K562 (cell line): ENCODE results near the gene PTK6. TPM values are rescaled to one million over a fixed set of nuclear protein-coding genes. Genes with fewer than 3 reads are reported as not detected.

Source experiments
- ATAC-seq: fragments of 200-7000 bp; cut with Tn5 transposase; 3 replicates; pipeline ENCODE4 v1.9.1; 2020; ENCODE audit warnings: moderate library complexity
- BruUV-seq: library from RNA; stranded (reverse); fragments of 400-500 nt; replicated peaks from 2 replicates; lab custom pipeline; 2021; lab: Mats Ljungman, UMichigan
- CTCF ChIA-PET: fragments of 300-600 bp; formaldehyde crosslinking; extraction: SDS; loops from one replicate; lab custom pipeline; 2021; ENCODE audit warnings: low intra/inter-chr PET ratio; lab: Yijun Ruan, JAX
- POLR2A ChIA-PET: fragments of 300-600, 350-650 bp; sonication (Branson Sonifier 250); formaldehyde crosslinking; extraction: SDS; loops from one replicate; lab custom pipeline; 2021; ENCODE audit warnings: antibody characterized with exemption, inconsistent platforms; lab: Yijun Ruan, JAX
- DNase-seq, 4 experiments: peaks; one replicate each; pipeline versions ENCODE4 v3.0.0 to v3.0.0-alpha.2; 2011 to 2018; ENCODE audit warnings: low spot score in 3 of 4, mixed read lengths in 3 of 4; ENCODE audit errors: extremely low read depth in 1 of 4
- FAIRE-seq: peaks from 2 replicates; lab custom pipeline; 2011; peaks lifted over from hg19 to GRCh38; lab: Jason Lieb, UNC
- H2AFZ ChIP-seq: 2 replicates; pipeline ENCODE4 v1.6.0; 2011; ENCODE audit warnings: low read depth, low read length, control low read depth, inconsistent platforms
- H3K27ac ChIP-seq: fragments of 200-600 bp; 3 replicates; pipeline ENCODE4 v1.8.0; 2011; ENCODE audit warnings: low read depth, mild to moderate bottlenecking, control low read depth, inconsistent platforms, low read length, moderate library complexity, mixed read lengths; ENCODE audit errors: extremely low read depth
- H3K27me3 ChIP-seq, 2 experiments: fragments of 300-600 bp in 1 of 2; 2 replicates in 1 of 2; 3 replicates in 1 of 2; pipeline versions ENCODE4 v1.6.0 to v1.8.0; 2011; ENCODE audit warnings: inconsistent platforms in 2 of 2, low read length in 2 of 2, mild to moderate bottlenecking in 1 of 2, mixed read lengths in 1 of 2, moderate library complexity in 1 of 2; ENCODE audit not compliant: control insufficient read depth in 2 of 2, insufficient read depth in 2 of 2
- H3K36me3 ChIP-seq: fragments of 300-600 bp; 3 replicates; pipeline ENCODE4 v1.8.0; 2011; ENCODE audit warnings: mild to moderate bottlenecking, low read length, inconsistent platforms; ENCODE audit not compliant: control insufficient read depth, insufficient read depth
- H3K4me1 ChIP-seq, 2 experiments: fragments of 200-600 bp in 1 of 2; replicated peaks in 1 of 2; 2 replicates in 1 of 2; 3 replicates in 1 of 2; pipeline versions ENCODE4 v1.5.1 to v1.8.0; 2011; ENCODE audit warnings: inconsistent platforms in 2 of 2, low read length in 2 of 2, mild to moderate bottlenecking in 1 of 2, mixed read lengths in 1 of 2, moderate library complexity in 1 of 2; ENCODE audit not compliant: control insufficient read depth in 2 of 2, insufficient read depth in 2 of 2
- H3K4me2 ChIP-seq: 2 replicates; pipeline ENCODE4 v1.6.1; 2011; ENCODE audit warnings: low read length, control low read depth, inconsistent platforms, mixed read lengths; ENCODE audit not compliant: insufficient read depth
- H3K4me3 ChIP-seq: fragments of 200-600 bp; sonication (generic), shearing (Covaris generic); 2 replicates; pipeline ENCODE4 v1.5.1; 2016; ENCODE audit warnings: control low read depth, inconsistent platforms
- H3K79me2 ChIP-seq: fragments of 200-600 bp; 3 replicates; pipeline ENCODE4 v1.8.0; 2011; ENCODE audit warnings: low read length, inconsistent platforms; ENCODE audit not compliant: control insufficient read depth, insufficient read depth
- H3K9ac ChIP-seq, 2 experiments: 2 replicates each; pipeline versions ENCODE4 v1.6.0 to v1.6.1; 2011; ENCODE audit warnings: low read depth in 2 of 2, low read length in 2 of 2, control low read depth in 1 of 2, inconsistent platforms in 1 of 2, mild to moderate bottlenecking in 1 of 2, mixed read lengths in 1 of 2; ENCODE audit not compliant: insufficient read depth in 1 of 2
- H3K9me1 ChIP-seq: one replicate; pipeline ENCODE4 v1.6.0; 2011; ENCODE audit warnings: inconsistent platforms, mild to moderate bottlenecking, low read length, moderate library complexity; ENCODE audit not compliant: control insufficient read depth, insufficient read depth
- H3K9me3 ChIP-seq: replicated peaks from 2 replicates; pipeline ENCODE4 v1.5.1; 2011; ENCODE audit warnings: low read depth, low read length, inconsistent platforms; ENCODE audit not compliant: control insufficient read depth, insufficient read depth
- H4K20me1 ChIP-seq: replicated peaks from 2 replicates; pipeline ENCODE4 v1.6.1; 2011; ENCODE audit warnings: low read length, inconsistent platforms, mixed read lengths; ENCODE audit not compliant: control insufficient read depth, insufficient read depth
- FIP1L1 ChIP-seq: fragments of 200-400 bp; formaldehyde crosslinking; IDR thresholded peaks from 2 replicates; pipeline ENCODE4 v1.6.1; 2018; ENCODE audit warnings: mild to moderate bottlenecking, low read depth, low read length; ENCODE audit not compliant: poor library complexity, severe bottlenecking
- POLR2G ChIP-seq: fragments of 200-400 bp; formaldehyde crosslinking; IDR thresholded peaks from 2 replicates; pipeline ENCODE4 v1.6.1; 2017; ENCODE audit warnings: low read depth, mild to moderate bottlenecking, antibody characterized with exemption, low read length, moderate library complexity
- RBM14 ChIP-seq: fragments of 200-400 bp; formaldehyde crosslinking; IDR thresholded peaks from 2 replicates; pipeline ENCODE4 v1.6.1; 2018; ENCODE audit warnings: low read depth, mild to moderate bottlenecking, low read length, moderate library complexity, borderline replicate concordance; ENCODE audit not compliant: insufficient read depth
- whole genome bisulfite sequencing: fragments of 100-300 bp; shearing (Covaris generic); methylation state at CpG from one replicate; pipeline ENCODE4 v1.1.6; 2016; ENCODE audit warnings: low coverage, mixed read lengths; ENCODE audit not compliant: insufficient coverage; ENCODE audit errors: missing lambda C conversion rate; 5-methylcytosine and 5-hydroxymethylcytosine counted together
- in situ Hi-C: fragments of 300-500 bp; cut with MboI; formaldehyde crosslinking; loops from 4 replicates; pipeline ENCODE4 v1.15.0; 2018; ENCODE audit warnings: inconsistent platforms, mixed read lengths
- intact Hi-C: fragments of 100-400 bp; cut with micrococcal nuclease; formaldehyde crosslinking; loops from 2 replicates; pipeline ENCODE4 v1.14.2; 2022
- polyA plus RNA-seq, 8 experiments: library from polyadenylated mRNA; depleted of rRNA in 4 of 8; stranded (reverse) in 5 of 8; unstranded in 3 of 8; fragments of >200 nt; fragmentation: Nextera tagmentation in 2 of 8; fragmentation: Illumina TruSeq in 1 of 8; extraction: Ambion mirVana in 2 of 8; extraction: Trizol in 1 of 8; gene quantifications; 2 replicates each; pipeline versions ENCODE4 v1.2.1 to v1.2.3, GENCODE V29; 2011 to 2014; ENCODE audit warnings: inconsistent platforms in 1 of 8, missing spikeins in 1 of 8
- total RNA-seq, 7 experiments: library from RNA; depleted of rRNA in 6 of 7; stranded (reverse); fragments of >200 nt in 6 of 7; fragmentation: Illumina TruSeq in 2 of 7; extraction: Trizol in 2 of 7; gene quantifications; 2 replicates each; pipeline versions ENCODE4 v1.2.1 to v1.2.3, GENCODE V29; 2011 to 2021; ENCODE audit warnings: low replicate concordance in 1 of 7
- TF ChIP-seq, protein P1 (sequence below): sonication (generic); formaldehyde crosslinking; IDR thresholded peaks from 2 replicates; pipeline ENCODE4 v1.8.1; 2023; ENCODE audit warnings: mild to moderate bottlenecking, missing genetic modification reagents
- TF ChIP-seq, protein P2 (sequence below): fragments of 250-450 bp; sonication (Bioruptor Pico); IDR thresholded peaks from 2 replicates; pipeline ENCODE4 v1.5.0; 2021; ENCODE audit warnings: mild to moderate bottlenecking, moderate library complexity

PTK6 gene
- total and polyA plus RNA-seq, 9 of the 15 experiments (the other 6 are each of a cell fraction or from before 2014, with no cell fraction given), result 0.07 TPM; not detected in 8

DNA sequence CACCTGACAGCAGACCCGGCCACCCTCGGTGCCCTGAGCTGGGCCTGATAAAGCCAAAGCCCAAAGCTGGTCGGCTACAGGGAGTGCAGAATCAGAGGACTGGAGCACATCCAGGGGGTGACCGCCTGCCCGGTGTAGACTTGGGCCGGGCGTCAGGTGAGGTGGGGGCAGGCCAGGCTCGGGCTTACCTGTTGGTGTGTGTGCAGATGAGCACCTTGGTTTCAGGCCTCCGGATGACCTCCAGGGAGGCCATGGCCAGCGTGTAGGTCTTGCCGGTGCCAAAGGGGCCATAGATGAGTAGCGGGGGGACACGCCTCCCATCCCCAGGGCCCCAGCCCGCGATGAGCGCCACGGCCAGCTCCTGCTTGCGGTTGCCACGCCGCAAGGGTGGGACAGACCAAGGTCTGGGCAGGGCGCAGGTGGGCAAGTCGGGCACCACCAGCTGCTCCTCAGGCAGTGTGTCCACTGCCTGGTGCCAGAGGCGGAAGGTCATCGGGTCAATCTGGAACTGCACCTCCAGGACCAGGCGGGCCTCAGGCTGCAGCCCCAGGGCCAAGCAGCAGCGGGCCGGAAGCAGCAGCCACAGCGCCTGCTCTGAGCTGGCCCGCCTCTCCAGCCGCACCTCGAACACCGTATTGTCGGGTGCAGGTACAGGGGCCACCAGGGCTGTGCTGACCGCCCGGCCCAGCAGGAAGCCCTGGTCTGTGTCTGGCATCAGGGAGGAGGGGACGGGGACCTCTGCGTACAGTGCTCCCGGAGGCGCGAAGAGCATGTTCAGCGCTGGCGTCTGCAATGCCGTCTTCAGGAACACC lies 31.2 kb upstream of the PTK6 start:
- 73% methylated on average over 38 of the region's 43 CpGs for WGBS

More for the DNA sequence above, 31.2 kb upstream of the PTK6 start:
- Histone ChIP-seq H3K4me1 (peaks cover 0 to 91% of the 10 kb centered on the region in 2 experiments; a peak in 4 of 5 replicates), H4K20me1 (peaks cover 3% of the 10 kb centered on the region; the same call in 1 of the 2 replicates), H3K36me3 (no peaks in the 10 kb centered on the region), H2AFZ (no peak overlapping the region), H3K4me3 (no peak overlapping the region), H3K9me1 (peaks cover 3% of the 10 kb centered on the region), H3K9me3 (no peaks in the 10 kb centered on the region), H3K79me2 (no peaks in the 10 kb centered on the region), H3K4me2 (no peak overlapping the region), H3K9ac (no peak overlapping the region; a peak in 1 of 4 replicates), H3K27me3 (peaks cover 0 to 24% of the 10 kb centered on the region in 2 experiments; a peak in 2 of 5 replicates), H3K27ac (no peak overlapping the region)
- in situ Hi-C loops, result no loop called here
- DNase-seq, result no peak
- ATAC-seq, result no peak
- no TSS peak for BruUV-seq
- peak; percentile 29 for TF ChIP-seq POLR2G
- peak; percentile 31 for TF ChIP-seq FIP1L1
- TF ChIP-seq RBM14, result no peak
- TF ChIP-seq, protein P1, sequence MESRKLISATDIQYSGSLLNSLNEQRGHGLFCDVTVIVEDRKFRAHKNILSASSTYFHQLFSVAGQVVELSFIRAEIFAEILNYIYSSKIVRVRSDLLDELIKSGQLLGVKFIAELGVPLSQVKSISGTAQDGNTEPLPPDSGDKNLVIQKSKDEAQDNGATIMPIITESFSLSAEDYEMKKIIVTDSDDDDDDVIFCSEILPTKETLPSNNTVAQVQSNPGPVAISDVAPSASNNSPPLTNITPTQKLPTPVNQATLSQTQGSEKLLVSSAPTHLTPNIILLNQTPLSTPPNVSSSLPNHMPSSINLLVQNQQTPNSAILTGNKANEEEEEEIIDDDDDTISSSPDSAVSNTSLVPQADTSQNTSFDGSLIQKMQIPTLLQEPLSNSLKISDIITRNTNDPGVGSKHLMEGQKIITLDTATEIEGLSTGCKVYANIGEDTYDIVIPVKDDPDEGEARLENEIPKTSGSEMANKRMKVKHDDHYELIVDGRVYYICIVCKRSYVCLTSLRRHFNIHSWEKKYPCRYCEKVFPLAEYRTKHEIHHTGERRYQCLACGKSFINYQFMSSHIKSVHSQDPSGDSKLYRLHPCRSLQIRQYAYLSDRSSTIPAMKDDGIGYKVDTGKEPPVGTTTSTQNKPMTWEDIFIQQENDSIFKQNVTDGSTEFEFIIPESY, result peak; percentile 94
- TF ChIP-seq, protein P2, sequence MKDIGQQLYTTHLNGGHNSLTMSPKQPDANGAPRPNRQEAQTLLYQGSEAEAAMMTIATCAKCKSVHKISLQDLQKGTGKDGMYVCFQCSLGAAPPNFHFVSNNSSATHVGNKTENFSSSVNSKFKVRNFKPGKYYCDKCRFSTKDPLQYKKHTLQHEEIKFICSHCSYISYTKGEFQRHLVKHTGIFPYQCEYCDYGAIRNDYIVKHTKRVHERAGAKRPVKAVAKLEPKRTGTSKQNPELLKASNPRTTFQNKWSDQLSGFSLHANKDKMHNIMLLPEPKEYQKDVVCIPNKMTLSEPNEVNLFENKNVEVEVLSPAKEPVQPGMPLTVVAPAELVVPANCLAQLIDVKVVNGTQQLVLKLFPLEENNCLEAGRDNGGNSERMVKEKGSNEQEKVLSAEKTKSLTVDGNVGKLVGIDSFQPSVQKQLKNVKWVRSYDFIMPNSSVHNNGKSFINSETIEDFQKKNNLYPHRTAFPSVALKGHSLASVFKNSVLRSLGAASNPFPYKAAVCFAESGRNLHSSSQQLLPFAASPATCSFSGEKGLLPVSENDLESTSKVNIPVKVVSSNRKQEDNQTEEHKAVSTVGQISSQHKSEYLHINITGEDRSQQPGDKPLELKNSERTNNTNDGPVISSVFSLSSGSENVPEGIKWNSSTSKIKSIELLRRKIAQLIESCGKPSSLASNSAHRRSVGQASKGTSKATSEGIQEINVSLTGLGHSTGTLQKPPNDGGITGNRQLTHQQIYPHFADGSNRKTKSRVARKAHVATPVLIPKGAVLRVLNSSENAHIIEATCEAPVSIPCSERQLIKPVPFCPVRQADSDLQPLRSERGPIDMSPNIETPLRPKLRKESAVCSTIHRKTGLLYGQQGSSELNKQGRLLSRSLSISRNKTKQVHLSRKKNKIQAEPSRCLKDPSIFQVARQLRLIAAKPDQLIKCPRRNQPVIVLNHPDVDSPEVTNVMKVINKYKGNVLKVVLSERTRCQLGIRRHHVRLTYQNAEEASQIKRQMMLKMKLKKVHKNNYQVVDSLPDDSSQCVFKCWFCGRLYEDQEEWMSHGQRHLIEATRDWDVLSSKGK (CRISPR knock-in tag), result no peak
- intact Hi-C loops, result no loop called here
- ChIA-PET CTCF (no interaction called here), POLR2A (interaction anchor here (0.5 to 2.3 kb wide), 4 partner anchors 11 to 583 kb away, joined by 3 to 7 read pairs (median 4); no protein-coding TSS in a partner anchor)
- FAIRE-seq, result no peak
